CD4-positive, CD25-positive, alpha-beta regulatory T cell (primary cell): ENCODE measurements around the gene CLEC18B. TPM values are rescaled to one million over a fixed set of nuclear protein-coding genes. Genes with fewer than 3 reads are reported as not detected.
"Not testable (repeated sequence)": the region's sequence is repeated elsewhere in the genome, so short reads cannot be mapped to it uniquely, and the experiment has no call there.

Source experiments
- ATAC-seq, 2 donors: fragments of 150-1000 bp; cut with Tn5 transposase; one replicate each; pipeline ENCODE4 v1.10.0; 2021; ENCODE audit warnings: low read depth in 2 of 2, moderate number of reproducible peaks in 2 of 2, moderate library complexity in 1 of 2
- DNase-seq, 3 donors: peaks; one replicate each; pipeline versions ENCODE4 v3.0.0 to v3.0.0-alpha.2; 2012 to 2022; ENCODE audit warnings: mixed read lengths in 1 of 3
- H3K27ac ChIP-seq: one replicate; pipeline ENCODE4 v1.7.0; 2013; ENCODE audit warnings: mild to moderate bottlenecking, low read length; ENCODE audit not compliant: insufficient read depth, poor library complexity, severe bottlenecking
- H3K27me3 ChIP-seq: one replicate; pipeline ENCODE4 v1.7.0; 2013; ENCODE audit warnings: low read length; ENCODE audit not compliant: control insufficient read depth, insufficient read depth
- H3K36me3 ChIP-seq: one replicate; pipeline ENCODE4 v1.7.0; 2013; ENCODE audit warnings: mild to moderate bottlenecking, low read length, moderate library complexity; ENCODE audit not compliant: control insufficient read depth, insufficient read depth
- H3K4me1 ChIP-seq: 2 replicates; pipeline ENCODE4 v1.7.0; 2013; ENCODE audit warnings: mild to moderate bottlenecking, low read length; ENCODE audit not compliant: insufficient read depth, control insufficient read depth, poor library complexity, severe bottlenecking
- H3K4me3 ChIP-seq: one replicate; pipeline ENCODE4 v1.7.0; 2013; ENCODE audit warnings: low read depth, mild to moderate bottlenecking, low read length, moderate library complexity
- H3K9me3 ChIP-seq, 2 experiments: 1 replicate in 1 of 2; 2 replicates in 1 of 2; pipeline ENCODE4 v1.7.0; 2013; ENCODE audit warnings: low read length in 2 of 2, mild to moderate bottlenecking in 1 of 2, moderate library complexity in 1 of 2; ENCODE audit not compliant: control insufficient read depth in 2 of 2
- H3K27ac Mint-ChIP-seq, 3 donors: one replicate each; pipeline ENCODE4 v1.8.0; 2020 to 2022; ENCODE audit warnings: mild to moderate bottlenecking in 3 of 3, mixed read lengths in 3 of 3, moderate library complexity in 2 of 3
- H3K27me3 Mint-ChIP-seq: one replicate; pipeline ENCODE4 v1.8.0; 2022; ENCODE audit warnings: mild to moderate bottlenecking, mixed read lengths
- H3K36me3 Mint-ChIP-seq: one replicate; pipeline ENCODE4 v1.8.0; 2020; ENCODE audit warnings: mixed read lengths
- H3K4me1 Mint-ChIP-seq, 4 donors: one replicate each; pipeline ENCODE4 v1.8.0; 2020 to 2022; ENCODE audit warnings: mixed read lengths in 4 of 4, mild to moderate bottlenecking in 1 of 4
- H3K4me3 Mint-ChIP-seq, 4 donors: one replicate each; pipeline ENCODE4 v1.8.0; 2020 to 2022; ENCODE audit warnings: mild to moderate bottlenecking in 4 of 4, mixed read lengths in 4 of 4, moderate library complexity in 3 of 4
- H3K9me3 Mint-ChIP-seq, 7 donors: one replicate each; pipeline ENCODE4 v1.8.0; 2020 to 2022; ENCODE audit warnings: mixed read lengths in 7 of 7, mild to moderate bottlenecking in 3 of 7, moderate library complexity in 2 of 7
- polyA plus RNA-seq, 4 donors: library from polyadenylated mRNA; unstranded; fragments of 300-500 nt; fragmentation: Illumina TruSeq; gene quantifications; one replicate each; pipeline ENCODE4 v1.2.3, GENCODE V29; 2021
- total RNA-seq: library from RNA; stranded (reverse); gene quantifications from one replicate; pipeline ENCODE4 v1.2.3, GENCODE V29; 2022

The CLEC18B gene
- total and polyA plus RNA-seq, 5 donors from 2014 or later = 0.91 TPM; not detected in 4

GRCh38 chr16:74450967-74451760 lies 29.9 kb upstream of the CLEC18B start:
- Mint-ChIP-seq H3K27ac (peak overlapping the region in 1 of 3 donors; percentile 56), H3K4me1 (peaks cover 0 to 2% (median 0%) of the 10 kb centered on the region in 4 donors), H3K4me3 (no peak overlapping the region), H3K36me3 (peaks cover 51% of the 10 kb centered on the region), H3K9me3 (no peaks in the 10 kb centered on the region), H3K27me3 (no peaks in the 10 kb centered on the region)
- Histone ChIP-seq H3K4me3 (no peak overlapping the region), H3K4me1 (no peaks in the 10 kb centered on the region), H3K27me3 (no peaks in the 10 kb centered on the region), H3K27ac (no peak overlapping the region), H3K9me3 (no peaks in the 10 kb centered on the region), H3K36me3 (peaks cover 74% of the 10 kb centered on the region)
- DNase-seq (no peak), ATAC-seq (no peak)

GRCh38 chr16:74450236-74450635 lies 29.0 kb upstream of the CLEC18B start:
- no peaks in the 10 kb centered on the region for H3K4me1 ChIP-seq
- Mint-ChIP-seq H3K4me1 (peaks cover 0 to 2% (median 0%) of the 10 kb centered on the region in 4 donors), H3K36me3 (peaks cover 41% of the 10 kb centered on the region), H3K4me3 (no peak overlapping the region), H3K27ac (peak overlapping the region in 1 of 3 donors; percentile 47), H3K27me3 (no peaks in the 10 kb centered on the region), H3K9me3 (no peaks in the 10 kb centered on the region)
- no peaks in the 10 kb centered on the region for H3K9me3 ChIP-seq
- H3K27me3 ChIP-seq = no peaks in the 10 kb centered on the region
- no peak overlapping the region for H3K27ac ChIP-seq
- ATAC-seq (no peak), DNase-seq (no peak)
- H3K4me3 ChIP-seq = no peak overlapping the region
- H3K36me3 ChIP-seq = peaks cover 65% of the 10 kb centered on the region

GRCh38 chr16:74449470-74449869 lies 28.2 kb upstream of the CLEC18B start:
- Histone ChIP-seq H3K27me3 (no peaks in the 10 kb centered on the region), H3K27ac (no peak overlapping the region)

GRCh38 chr16:74448990-74449389 lies 27.7 kb upstream of the CLEC18B start:
- no peaks in the 10 kb centered on the region for H3K27me3 Mint-ChIP-seq
- no peak overlapping the region for H3K27ac ChIP-seq
- H3K27ac Mint-ChIP-seq = peak overlapping the region in 2 of 3 donors; percentile 32 to 36
- H3K27me3 ChIP-seq = no peaks in the 10 kb centered on the region
- no peak for ATAC-seq
- H3K36me3 Mint-ChIP-seq = peaks cover 36% of the 10 kb centered on the region
- no peak overlapping the region for H3K4me3 Mint-ChIP-seq
- peaks cover 0 to 2% (median 0%) of the 10 kb centered on the region in 4 donors for H3K4me1 Mint-ChIP-seq
- peaks cover 60% of the 10 kb centered on the region for H3K36me3 ChIP-seq
- no peaks in the 10 kb centered on the region for H3K9me3 ChIP-seq
- no peaks in the 10 kb centered on the region for H3K4me1 ChIP-seq
- no peak for DNase-seq
- no peaks in the 10 kb centered on the region for H3K9me3 Mint-ChIP-seq
- H3K4me3 ChIP-seq = no peak overlapping the region

More at GRCh38 chr16:74449470-74449869, 28.2 kb upstream of the CLEC18B start:
- Histone ChIP-seq H3K4me1 (no peaks in the 10 kb centered on the region), H3K36me3 (peaks cover 62% of the 10 kb centered on the region), H3K4me3 (no peak overlapping the region), H3K9me3 (no peaks in the 10 kb centered on the region)
- Mint-ChIP-seq H3K27me3 (no peaks in the 10 kb centered on the region), H3K9me3 (no peaks in the 10 kb centered on the region), H3K4me1 (peaks cover 0 to 2% (median 0%) of the 10 kb centered on the region in 4 donors), H3K4me3 (no peak overlapping the region), H3K36me3 (peaks cover 36% of the 10 kb centered on the region), H3K27ac (peak overlapping the region in 2 of 3 donors; percentile 32 to 39)
- DNase-seq = no peak
- ATAC-seq = no peak

- no peaks in the 10 kb centered on the region for H3K9me3 Mint-ChIP-seq
- H3K27ac Mint-ChIP-seq = peak overlapping the region in 1 of 3 donors; percentile 35
- no peak overlapping the region for H3K27ac ChIP-seq
- H3K36me3 Mint-ChIP-seq = peaks cover 29% of the 10 kb centered on the region
- no peaks in the 10 kb centered on the region for H3K27me3 ChIP-seq
- H3K36me3 ChIP-seq = peaks cover 49% of the 10 kb centered on the region
- no peak overlapping the region for H3K4me3 ChIP-seq
- DNase-seq = no peak
- no peaks in the 10 kb centered on the region for H3K9me3 ChIP-seq
- H3K4me3 Mint-ChIP-seq = no peak overlapping the region
- peaks cover 0 to 5% (median 0%) of the 10 kb centered on the region in 4 donors for H3K4me1 Mint-ChIP-seq
- no peak for ATAC-seq
- H3K27me3 Mint-ChIP-seq = no peaks in the 10 kb centered on the region
- H3K4me1 ChIP-seq = no peaks in the 10 kb centered on the region
Measured at GRCh38 chr16:74447578-74447977, 26.3 kb upstream of the CLEC18B start.

- no peak overlapping the region for H3K4me3 ChIP-seq
- no peak for DNase-seq
- H3K4me1 Mint-ChIP-seq = peaks cover 0 to 6% (median 0%) of the 10 kb centered on the region in 4 donors
- no peaks in the 10 kb centered on the region for H3K27me3 Mint-ChIP-seq
- H3K36me3 ChIP-seq = peaks cover 42% of the 10 kb centered on the region
- ATAC-seq = no peak
- peak overlapping the region in 1 of 4 donors; percentile 9 for H3K4me3 Mint-ChIP-seq
- H3K27ac Mint-ChIP-seq = peak overlapping the region in 1 of 3 donors; percentile 35
- H3K9me3 ChIP-seq = no peaks in the 10 kb centered on the region
- no peak overlapping the region for H3K27ac ChIP-seq
- no peaks in the 10 kb centered on the region for H3K4me1 ChIP-seq
- no peaks in the 10 kb centered on the region for H3K9me3 Mint-ChIP-seq
- no peaks in the 10 kb centered on the region for H3K27me3 ChIP-seq
- peaks cover 23% of the 10 kb centered on the region for H3K36me3 Mint-ChIP-seq
Measured at GRCh38 chr16:74446866-74447265, 25.6 kb upstream of the CLEC18B start.

- ATAC-seq, H3K27me3 Mint-ChIP-seq, H3K4me3 ChIP-seq, H3K9me3 ChIP-seq, H3K4me3 Mint-ChIP-seq, DNase-seq, H3K27me3 ChIP-seq, H3K27ac ChIP-seq, H3K9me3 Mint-ChIP-seq, H3K4me1 ChIP-seq: not testable (repeated sequence)
- Mint-ChIP-seq H3K27ac (peak overlapping the region in 1 of 3 donors; percentile 56), H3K4me1 (peaks cover under 1 to 14% (median 11%) of the 10 kb centered on the region in 4 donors), H3K36me3 (peaks cover 11% of the 10 kb centered on the region)
- peaks cover 24% of the 10 kb centered on the region for H3K36me3 ChIP-seq
Measured at GRCh38 chr16:74443624-74444346, 22.5 kb upstream of the CLEC18B start.
